Measurements from ENCODE around the gene TMED8.

GRCh38 chr14:77353469-77354141, 23.3 kb downstream of the TMED8 start:
- no peak for TF ChIP-seq CTCF (IDR thresholded peaks at IDR 0.05)
- TF ChIP-seq POLR2A (IDR thresholded peaks at IDR 0.05): no peak
- TF ChIP-seq EP300 (IDR thresholded peaks at IDR 0.05): no peak

Data from suprapubic skin (tissue), 3 donors.